PC-9 (cell line): Measurements from ENCODE around the gene USP24. TPM values are rescaled to one million over a fixed set of nuclear protein-coding genes. Genes with fewer than 3 reads are reported as not detected.

Source experiments
- BruUV-seq: library from RNA; stranded (reverse); fragments of 400-500 nt; replicated peaks from 2 replicates; lab custom pipeline; 2021; lab: Mats Ljungman, UMichigan
- CTCF ChIA-PET: fragments of 300-600 bp; sonication (Branson Sonifier 250); formaldehyde crosslinking; loops from one replicate; lab custom pipeline; 2022; ENCODE audit warnings: antibody characterized with exemption; lab: Charles Lee
- POLR2A ChIA-PET: fragments of 300-600 bp; sonication (Branson Sonifier 250); formaldehyde crosslinking; loops from one replicate; lab custom pipeline; 2022; ENCODE audit warnings: antibody characterized with exemption; ENCODE audit not compliant: unreplicated experiment; lab: Charles Lee
- DNase-seq, 2 experiments: peaks; one replicate each; pipeline versions ENCODE4 v3.0.0 to v3.0.0-alpha.2; 2015 to 2022; ENCODE audit warnings: mixed read lengths in 1 of 2
- H2AFZ ChIP-seq: fragments of 200-600 bp; sonication (generic); 2 replicates; pipeline ENCODE4 v1.8.1; 2017; ENCODE audit warnings: antibody characterized with exemption
- H3F3A ChIP-seq: fragments of 200-600 bp; sonication (generic); 2 replicates; pipeline ENCODE4 v1.8.1; 2017; ENCODE audit warnings: antibody characterized with exemption, mild to moderate bottlenecking, low read depth; ENCODE audit not compliant: insufficient read depth
- H3K27ac ChIP-seq: fragments of 200-600 bp; sonication (generic); 2 replicates; pipeline ENCODE4 v1.6.1; 2016; ENCODE audit warnings: mixed run types
- H3K27me3 ChIP-seq: fragments of 200-600 bp; sonication (generic); 2 replicates; pipeline ENCODE4 v1.6.1; 2016; ENCODE audit warnings: low read depth, mixed run types; ENCODE audit not compliant: insufficient read depth
- H3K36me3 ChIP-seq: fragments of 200-600 bp; sonication (generic); 2 replicates; pipeline ENCODE4 v1.6.1; 2016; ENCODE audit warnings: low read depth, mixed run types
- H3K4me1 ChIP-seq: fragments of 200-600 bp; sonication (generic); replicated peaks from 2 replicates; pipeline ENCODE4 v1.6.1; 2016; ENCODE audit warnings: mixed run types; ENCODE audit not compliant: insufficient read depth
- H3K4me2 ChIP-seq: fragments of 200-600 bp; sonication (generic); 2 replicates; pipeline ENCODE4 v1.6.1; 2017; ENCODE audit warnings: mixed run types
- H3K4me3 ChIP-seq: fragments of 200-600 bp; sonication (generic); 2 replicates; pipeline ENCODE4 v1.6.1; 2016; ENCODE audit warnings: mixed run types
- H3K79me2 ChIP-seq: fragments of 200-600 bp; sonication (generic); 2 replicates; pipeline ENCODE4 v1.6.1; 2017; ENCODE audit warnings: low read depth, mixed run types
- H3K9me2 ChIP-seq: fragments of 200-600 bp; sonication (generic); 2 replicates; pipeline ENCODE4 v1.8.1; 2017; ENCODE audit warnings: mild to moderate bottlenecking; ENCODE audit not compliant: insufficient read depth
- H3K9me3 ChIP-seq: fragments of 200-600 bp; sonication (generic); 2 replicates; pipeline ENCODE4 v1.8.1; 2016; ENCODE audit warnings: low read depth; ENCODE audit not compliant: insufficient read depth
- H4K20me1 ChIP-seq: fragments of 200-600 bp; sonication (generic); 2 replicates; pipeline ENCODE4 v1.8.1; 2017; ENCODE audit not compliant: insufficient read depth
- EZH2 ChIP-seq: fragments of 200-600 bp; sonication (generic); IDR thresholded peaks from 2 replicates; pipeline ENCODE4 v1.8.0; 2017; ENCODE audit warnings: antibody characterized with exemption, low read depth
- intact Hi-C: fragments of 100-400 bp; cut with micrococcal nuclease; formaldehyde crosslinking; loops from one replicate; pipeline ENCODE4 v1.10.0; 2022; ENCODE audit not compliant: unreplicated experiment
- total RNA-seq: library from RNA; stranded (reverse); gene quantifications from 2 replicates; pipeline ENCODE4 v1.2.3, GENCODE V29; 2021
- TF ChIP-seq, protein P1 (sequence below): fragments of 200-600 bp; sonication (generic); conservative IDR thresholded peaks from 2 replicates; pipeline ENCODE4 v1.6.1; 2017; ENCODE audit warnings: mixed run types, antibody characterized with exemption, mild to moderate bottlenecking, moderate library complexity

The USP24 gene
- total RNA-seq, 1 experiment from 2014 or later: 61.0 TPM

DNA sequence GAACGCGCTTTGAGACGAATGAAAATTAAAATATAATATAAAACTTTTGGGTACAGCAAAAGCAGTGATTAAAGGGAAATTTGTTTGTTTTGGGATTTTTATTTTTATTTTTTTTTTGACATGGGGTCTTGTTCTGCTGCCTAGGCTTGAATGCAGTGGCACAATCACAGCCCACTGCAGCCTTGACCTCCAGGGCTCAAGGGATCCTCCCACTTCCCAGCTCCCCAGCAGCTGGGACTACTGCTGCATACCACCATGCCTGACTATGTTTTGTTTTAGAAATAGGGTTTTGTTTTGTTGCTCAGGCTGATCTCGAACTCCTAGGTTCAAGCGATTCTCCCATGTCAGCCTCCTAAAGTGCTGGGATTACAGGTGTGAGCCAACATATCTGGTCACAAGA is 30.3 kb downstream of the USP24 start:
- Histone ChIP-seq H2AFZ (no peak overlapping the region), H3K9me2 (no peaks in the 10 kb centered on the region), H3K36me3 (peaks cover 9% of the 10 kb centered on the region; the same call in 1 of the 2 replicates), H3K79me2 (peaks cover 99% of the 10 kb centered on the region), H3K4me2 (no peak overlapping the region), H3K9me3 (peaks cover 11% of the 10 kb centered on the region; the same call in 1 of the 2 replicates), H3F3A (peaks cover 7% of the 10 kb centered on the region; the same call in 1 of the 2 replicates), H4K20me1 (peaks cover 16% of the 10 kb centered on the region; the same call in 1 of the 2 replicates), H3K4me3 (no peak overlapping the region), H3K27me3 (no peaks in the 10 kb centered on the region), H3K27ac (no peak overlapping the region), H3K4me1 (no peaks in the 10 kb centered on the region)
- TF ChIP-seq, protein P1, sequence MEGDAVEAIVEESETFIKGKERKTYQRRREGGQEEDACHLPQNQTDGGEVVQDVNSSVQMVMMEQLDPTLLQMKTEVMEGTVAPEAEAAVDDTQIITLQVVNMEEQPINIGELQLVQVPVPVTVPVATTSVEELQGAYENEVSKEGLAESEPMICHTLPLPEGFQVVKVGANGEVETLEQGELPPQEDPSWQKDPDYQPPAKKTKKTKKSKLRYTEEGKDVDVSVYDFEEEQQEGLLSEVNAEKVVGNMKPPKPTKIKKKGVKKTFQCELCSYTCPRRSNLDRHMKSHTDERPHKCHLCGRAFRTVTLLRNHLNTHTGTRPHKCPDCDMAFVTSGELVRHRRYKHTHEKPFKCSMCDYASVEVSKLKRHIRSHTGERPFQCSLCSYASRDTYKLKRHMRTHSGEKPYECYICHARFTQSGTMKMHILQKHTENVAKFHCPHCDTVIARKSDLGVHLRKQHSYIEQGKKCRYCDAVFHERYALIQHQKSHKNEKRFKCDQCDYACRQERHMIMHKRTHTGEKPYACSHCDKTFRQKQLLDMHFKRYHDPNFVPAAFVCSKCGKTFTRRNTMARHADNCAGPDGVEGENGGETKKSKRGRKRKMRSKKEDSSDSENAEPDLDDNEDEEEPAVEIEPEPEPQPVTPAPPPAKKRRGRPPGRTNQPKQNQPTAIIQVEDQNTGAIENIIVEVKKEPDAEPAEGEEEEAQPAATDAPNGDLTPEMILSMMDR: no peak
- no peak for TF ChIP-seq EZH2
- no TSS peak for BruUV-seq
- intact Hi-C loops: no loop called here
- CTCF ChIA-PET: no interaction called here
- DNase-seq: no peak
- POLR2A ChIA-PET: no interaction called here

DNA sequence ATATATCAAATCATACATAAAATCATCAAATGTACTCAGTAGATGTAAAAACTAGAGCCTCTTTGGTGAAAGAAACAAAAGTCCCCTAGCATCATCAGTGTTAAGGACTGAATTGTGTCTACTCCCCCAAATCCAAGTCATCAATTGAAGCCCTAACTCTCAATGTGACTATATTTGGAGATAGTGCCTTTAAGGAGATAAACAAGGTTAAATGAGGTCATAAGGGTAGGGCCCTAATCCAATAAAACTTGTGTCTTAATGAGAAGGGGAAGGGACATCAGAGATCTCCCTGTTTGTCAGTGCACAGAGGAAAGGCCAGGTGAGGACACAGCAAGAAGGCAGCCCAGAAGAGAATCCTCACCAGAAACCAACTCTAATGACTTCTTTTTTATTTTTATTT is 33.5 kb downstream of the USP24 start:
- ChIA-PET POLR2A (no interaction called here), CTCF (no interaction called here)
- Histone ChIP-seq H2AFZ (no peak overlapping the region), H4K20me1 (peaks cover 15% of the 10 kb centered on the region; the same call in 1 of the 2 replicates), H3K4me1 (peaks cover 6% of the 10 kb centered on the region; the same call in 1 of the 2 replicates), H3K4me2 (no peak overlapping the region), H3K36me3 (peaks cover 21% of the 10 kb centered on the region), H3K9me3 (peaks cover 4% of the 10 kb centered on the region), H3K4me3 (no peak overlapping the region), H3K79me2 (peaks cover 84% of the 10 kb centered on the region), H3K27ac (no peak overlapping the region), H3F3A (peaks cover 19% of the 10 kb centered on the region; the same call in 1 of the 2 replicates), H3K27me3 (no peaks in the 10 kb centered on the region), H3K9me2 (no peaks in the 10 kb centered on the region)
- intact Hi-C loops: no loop called here
- no peak for TF ChIP-seq EZH2
- TF ChIP-seq, protein P1: no peak
- no peak for DNase-seq
- BruUV-seq: no TSS peak

- H3K4me1 ChIP-seq: peaks cover 6% of the 10 kb centered on the region; the same call in 1 of the 2 replicates
Measured at GRCh38 chr1:55180075-55180670, 35.0 kb downstream of the USP24 start.

More at GRCh38 chr1:55180075-55180670, 35.0 kb downstream of the USP24 start:
- Histone ChIP-seq H3K36me3 (peaks cover 18% of the 10 kb centered on the region), H4K20me1 (peaks cover 16% of the 10 kb centered on the region; the same call in 1 of the 2 replicates), H3K27me3 (no peaks in the 10 kb centered on the region), H3F3A (peaks cover 23% of the 10 kb centered on the region; the same call in 1 of the 2 replicates), H3K9me3 (peaks cover 4% of the 10 kb centered on the region), H3K79me2 (peaks cover 72% of the 10 kb centered on the region), H3K4me2 (no peak overlapping the region), H3K4me3 (no peak overlapping the region), H3K9me2 (no peaks in the 10 kb centered on the region), H3K27ac (no peak overlapping the region), H2AFZ (no peak overlapping the region)
- DNase-seq: no peak
- BruUV-seq: no TSS peak
- TF ChIP-seq EZH2: no peak
- TF ChIP-seq, protein P1: no peak
- intact Hi-C loops: no loop called here
- POLR2A ChIA-PET: no interaction called here
- CTCF ChIA-PET: interaction anchor here (0.6 to 0.8 kb wide), 2 partner anchors 97 to 204 kb away, joined by 4 read pairs; no protein-coding TSS in a partner anchor
